Gastrocnemius medialis (tissue), 4 donors: ENCODE measurements around the gene ZBED4.

Source experiments
- POLR2A ChIP-seq, 2 donors: fragments of 450-650 bp; IDR thresholded peaks; one replicate each; pipeline ENCODE4 v1.6.1; 2017; ENCODE audit warnings: antibody characterized with exemption in 2 of 2, mild to moderate bottlenecking in 2 of 2, moderate library complexity in 2 of 2
- TF ChIP-seq, protein P1 (sequence below), 5 experiments: fragments of 450-650 bp in 3 of 5; fragments of 200-600 bp in 2 of 5; sonication (generic) in 2 of 5; IDR thresholded peaks in 4 of 5; conservative IDR thresholded peaks in 1 of 5; 1 replicate in 4 of 5; 2 replicates in 1 of 5; pipeline ENCODE4 v1.5.1; 2016 to 2019; ENCODE audit warnings: antibody characterized with exemption in 5 of 5, mild to moderate bottlenecking in 3 of 5, moderate library complexity in 3 of 5

DNA sequence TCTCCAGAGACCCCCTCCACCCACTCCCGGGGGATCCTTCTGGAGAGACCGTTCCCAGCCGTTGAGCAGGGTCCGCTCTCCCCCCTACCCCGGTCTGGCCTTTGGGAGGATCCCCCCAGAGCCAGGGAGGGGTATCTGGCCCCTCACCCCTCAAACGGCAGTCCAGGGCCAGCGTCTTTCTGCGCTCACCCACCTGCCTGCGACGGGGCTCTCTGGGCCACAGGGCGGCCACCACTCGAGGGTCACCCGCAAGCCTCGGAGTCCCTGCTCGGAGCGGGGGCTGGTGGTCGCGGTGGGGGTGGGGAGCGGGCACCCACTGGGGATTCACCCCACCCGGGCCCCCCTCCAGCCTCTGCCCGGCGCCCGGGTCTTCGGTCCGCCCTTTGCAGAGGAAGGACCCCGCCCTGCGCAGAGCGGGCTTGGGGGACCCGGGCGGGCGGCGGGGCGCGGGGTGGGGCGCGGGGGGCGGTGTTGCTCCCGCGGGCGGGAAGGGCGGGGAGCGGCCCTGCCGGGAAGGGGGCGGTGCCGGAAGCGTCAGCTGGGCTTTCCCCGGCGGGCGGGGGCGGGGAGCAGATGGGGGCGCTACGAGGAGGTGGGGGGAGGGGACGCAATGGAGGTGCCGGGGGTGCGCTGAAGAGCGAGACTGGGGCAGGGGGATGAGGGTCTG lies 81.4 kb downstream of the ZBED4 start:
- TF ChIP-seq, protein P1, sequence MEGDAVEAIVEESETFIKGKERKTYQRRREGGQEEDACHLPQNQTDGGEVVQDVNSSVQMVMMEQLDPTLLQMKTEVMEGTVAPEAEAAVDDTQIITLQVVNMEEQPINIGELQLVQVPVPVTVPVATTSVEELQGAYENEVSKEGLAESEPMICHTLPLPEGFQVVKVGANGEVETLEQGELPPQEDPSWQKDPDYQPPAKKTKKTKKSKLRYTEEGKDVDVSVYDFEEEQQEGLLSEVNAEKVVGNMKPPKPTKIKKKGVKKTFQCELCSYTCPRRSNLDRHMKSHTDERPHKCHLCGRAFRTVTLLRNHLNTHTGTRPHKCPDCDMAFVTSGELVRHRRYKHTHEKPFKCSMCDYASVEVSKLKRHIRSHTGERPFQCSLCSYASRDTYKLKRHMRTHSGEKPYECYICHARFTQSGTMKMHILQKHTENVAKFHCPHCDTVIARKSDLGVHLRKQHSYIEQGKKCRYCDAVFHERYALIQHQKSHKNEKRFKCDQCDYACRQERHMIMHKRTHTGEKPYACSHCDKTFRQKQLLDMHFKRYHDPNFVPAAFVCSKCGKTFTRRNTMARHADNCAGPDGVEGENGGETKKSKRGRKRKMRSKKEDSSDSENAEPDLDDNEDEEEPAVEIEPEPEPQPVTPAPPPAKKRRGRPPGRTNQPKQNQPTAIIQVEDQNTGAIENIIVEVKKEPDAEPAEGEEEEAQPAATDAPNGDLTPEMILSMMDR (IDR thresholded peaks at IDR 0.05 in 4 of 5, conservative IDR thresholded peaks at IDR 0.05 in 1 of 5) = no peak
- no peak for TF ChIP-seq POLR2A (IDR thresholded peaks at IDR 0.05)
